Activated CD4-positive, CD25-positive, alpha-beta regulatory T cell treated with anti-CD3 and anti-CD28 coated beads, Interleukin-2, amount 50 U/mL, for 72 hours (primary cell): Measurements from ENCODE around the gene PARM1.
"Not testable (repeated sequence)": the region's sequence is repeated elsewhere in the genome, so short reads cannot be mapped to it uniquely, and the experiment has no call there.

Experiments
- DNase-seq: peaks from one replicate; pipeline ENCODE4 v3.0.0; 2021

The PARM1 gene

GRCh38 chr4:74994436-74994835 is 61.5 kb downstream of the PARM1 start:
- not testable (repeated sequence) for DNase-seq

GRCh38 chr4:74996996-74997395 is 64.1 kb downstream of the PARM1 start:
- no peak for DNase-seq

GRCh38 chr4:74997948-74998729 is 65.2 kb downstream of the PARM1 start:
- DNase-seq = no peak

- DNase-seq = no peak
Measured at GRCh38 chr4:74999714-75000309, 66.9 kb downstream of the PARM1 start.

- DNase-seq = no peak
Measured at GRCh38 chr4:75001871-75002270, 69.0 kb downstream of the PARM1 start.

GRCh38 chr4:75002381-75002780 is 69.5 kb downstream of the PARM1 start:
- DNase-seq = no peak

- no peak for DNase-seq
Measured at GRCh38 chr4:75003979-75004378, 71.1 kb downstream of the PARM1 start.

GRCh38 chr4:75004755-75005668 is 72.1 kb downstream of the PARM1 start:
- no peak for DNase-seq

- no peak for DNase-seq
Measured at GRCh38 chr4:75005727-75006126, 72.8 kb downstream of the PARM1 start.

- DNase-seq = no peak
Measured at GRCh38 chr4:75007891-75008290, 75.0 kb downstream of the PARM1 start.

GRCh38 chr4:75009138-75009537 is 76.2 kb downstream of the PARM1 start:
- DNase-seq = no peak

- DNase-seq = no peak
Measured at GRCh38 chr4:75011131-75011795, 78.3 kb downstream of the PARM1 start.

- DNase-seq = no peak
Measured at GRCh38 chr4:75015627-75016026, 82.7 kb downstream of the PARM1 start.

- no peak for DNase-seq
Measured at GRCh38 chr4:75016472-75016871, 83.6 kb downstream of the PARM1 start.

GRCh38 chr4:75018811-75019479 is 86.0 kb downstream of the PARM1 start:
- DNase-seq = no peak

GRCh38 chr4:75025431-75025830 is 92.5 kb downstream of the PARM1 start:
- DNase-seq = no peak

GRCh38 chr4:75028196-75028854 is 95.4 kb downstream of the PARM1 start:
- DNase-seq = no peak

- DNase-seq = no peak
Measured at GRCh38 chr4:75030028-75030427, 97.1 kb downstream of the PARM1 start.

GRCh38 chr4:75030649-75031235 is 97.8 kb downstream of the PARM1 start:
- no peak for DNase-seq

- DNase-seq = no peak
Measured at GRCh38 chr4:75031775-75032174, 98.9 kb downstream of the PARM1 start.

GRCh38 chr4:75034523-75034922 is 101.6 kb downstream of the PARM1 start:
- no peak for DNase-seq
